Measurements from ENCODE around the gene C3. TPM values are rescaled to one million over a fixed set of nuclear protein-coding genes. Genes with fewer than 3 reads are reported as not detected.

C3 gene
- total RNA-seq, 1 experiment from 2014 or later = 5.0 TPM

DNA sequence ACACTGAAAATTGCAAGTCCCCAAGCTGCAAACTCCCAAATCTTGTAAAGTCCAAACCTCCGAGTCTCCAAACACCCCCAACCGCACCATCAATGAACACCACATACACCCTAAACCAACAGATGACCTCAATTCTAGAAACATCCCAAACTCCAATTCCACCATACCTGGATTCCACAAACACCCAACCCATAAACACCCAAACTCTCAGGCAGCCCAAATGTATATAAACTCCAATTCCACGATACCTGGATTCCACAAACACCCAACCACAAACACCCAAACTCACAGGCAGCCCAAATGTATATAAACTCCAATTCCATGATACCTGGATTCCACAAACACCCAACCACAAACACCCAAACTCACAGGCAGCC, 470 bp downstream of the C3 start:
- ATAC-seq = no peak
- CTCF ChIA-PET = no interaction called here
- H3K9me3 ChIP-seq (ENCODE audit: control insufficient read depth, insufficient read depth, low read depth, low read length) = no peaks in the 10 kb centered on the region
- TF ChIP-seq POLR2AphosphoS5 (IDR thresholded peaks at IDR 0.05; ENCODE audit: low read depth, low read length) = no peak
- no peak for TF ChIP-seq SIN3A (IDR thresholded peaks at IDR 0.05; ENCODE audit: borderline replicate concordance, insufficient read depth, low read depth, low read length)
- no peak for TF ChIP-seq TCF7L2 (IDR thresholded peaks at IDR 0.05; ENCODE audit: low read depth, low read length)
- TF ChIP-seq CTCF (IDR thresholded peaks at IDR 0.05) = no peak
- TF ChIP-seq, protein P1, sequence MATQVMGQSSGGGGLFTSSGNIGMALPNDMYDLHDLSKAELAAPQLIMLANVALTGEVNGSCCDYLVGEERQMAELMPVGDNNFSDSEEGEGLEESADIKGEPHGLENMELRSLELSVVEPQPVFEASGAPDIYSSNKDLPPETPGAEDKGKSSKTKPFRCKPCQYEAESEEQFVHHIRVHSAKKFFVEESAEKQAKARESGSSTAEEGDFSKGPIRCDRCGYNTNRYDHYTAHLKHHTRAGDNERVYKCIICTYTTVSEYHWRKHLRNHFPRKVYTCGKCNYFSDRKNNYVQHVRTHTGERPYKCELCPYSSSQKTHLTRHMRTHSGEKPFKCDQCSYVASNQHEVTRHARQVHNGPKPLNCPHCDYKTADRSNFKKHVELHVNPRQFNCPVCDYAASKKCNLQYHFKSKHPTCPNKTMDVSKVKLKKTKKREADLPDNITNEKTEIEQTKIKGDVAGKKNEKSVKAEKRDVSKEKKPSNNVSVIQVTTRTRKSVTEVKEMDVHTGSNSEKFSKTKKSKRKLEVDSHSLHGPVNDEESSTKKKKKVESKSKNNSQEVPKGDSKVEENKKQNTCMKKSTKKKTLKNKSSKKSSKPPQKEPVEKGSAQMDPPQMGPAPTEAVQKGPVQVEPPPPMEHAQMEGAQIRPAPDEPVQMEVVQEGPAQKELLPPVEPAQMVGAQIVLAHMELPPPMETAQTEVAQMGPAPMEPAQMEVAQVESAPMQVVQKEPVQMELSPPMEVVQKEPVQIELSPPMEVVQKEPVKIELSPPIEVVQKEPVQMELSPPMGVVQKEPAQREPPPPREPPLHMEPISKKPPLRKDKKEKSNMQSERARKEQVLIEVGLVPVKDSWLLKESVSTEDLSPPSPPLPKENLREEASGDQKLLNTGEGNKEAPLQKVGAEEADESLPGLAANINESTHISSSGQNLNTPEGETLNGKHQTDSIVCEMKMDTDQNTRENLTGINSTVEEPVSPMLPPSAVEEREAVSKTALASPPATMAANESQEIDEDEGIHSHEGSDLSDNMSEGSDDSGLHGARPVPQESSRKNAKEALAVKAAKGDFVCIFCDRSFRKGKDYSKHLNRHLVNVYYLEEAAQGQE (IDR thresholded peaks at IDR 0.05; ENCODE audit: insufficient read depth in 1 of 2, low read depth in 2 of 2, low read length in 1 of 2) = no peak
- no peaks in the 10 kb centered on the region for H3K27me3 ChIP-seq (ENCODE audit: control insufficient read depth, insufficient read depth, low read length)
- H3K27ac ChIP-seq (ENCODE audit: low read length) = no peak overlapping the region
- POLR2A ChIA-PET = no interaction called here
- intact Hi-C loops (cut with micrococcal nuclease; ENCODE audit: unreplicated experiment) = no loop called here
- H3K36me3 ChIP-seq (ENCODE audit: control insufficient read depth, insufficient read depth, low read length) = no peaks in the 10 kb centered on the region
- in situ Hi-C loops (cut with HindIII; ENCODE audit: low pct_unique_long_range_greater_than_20kb, low sequenced_read_pairs) = no loop called here
- H3K4me1 ChIP-seq (ENCODE audit: control insufficient read depth, insufficient read depth, low read length) = no peaks in the 10 kb centered on the region
- BruUV-seq (replicated peaks) = no TSS peak
- H3K4me3 ChIP-seq (ENCODE audit: low read depth in 2 of 2, low read length in 2 of 2) = no peak overlapping the region
- DNase-seq (ENCODE audit: low read depth, low spot score) = no peak

DNA sequence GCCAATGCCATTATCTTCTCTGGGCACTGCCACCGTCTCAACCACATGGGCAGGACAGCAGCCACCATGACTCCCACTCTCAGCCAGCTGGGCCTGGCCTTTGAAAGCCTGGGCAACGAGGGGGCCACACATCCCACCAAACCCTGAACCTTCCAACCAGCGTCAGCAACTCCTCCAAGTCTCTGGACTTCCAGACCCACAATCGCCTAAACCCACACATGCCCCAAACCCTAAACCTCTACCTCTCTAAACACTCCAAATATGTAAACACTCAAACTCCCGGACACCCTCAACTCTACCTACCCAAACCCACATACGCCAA, 949 bp downstream of the C3 start:
- no peak overlapping the region for H3K27ac ChIP-seq (ENCODE audit: low read length)
- DNase-seq (ENCODE audit: low read depth, low spot score) = no peak
- H3K4me3 ChIP-seq (ENCODE audit: low read depth in 2 of 2, low read length in 2 of 2) = no peak overlapping the region
- CTCF ChIA-PET = no interaction called here
- H3K27me3 ChIP-seq (ENCODE audit: control insufficient read depth, insufficient read depth, low read length) = no peaks in the 10 kb centered on the region
- ATAC-seq = no peak
- in situ Hi-C loops (cut with HindIII; ENCODE audit: low pct_unique_long_range_greater_than_20kb, low sequenced_read_pairs) = no loop called here
- intact Hi-C loops (cut with micrococcal nuclease; ENCODE audit: unreplicated experiment) = no loop called here
- no peaks in the 10 kb centered on the region for H3K4me1 ChIP-seq (ENCODE audit: control insufficient read depth, insufficient read depth, low read length)
- POLR2A ChIA-PET = no interaction called here
- H3K36me3 ChIP-seq (ENCODE audit: control insufficient read depth, insufficient read depth, low read length) = no peaks in the 10 kb centered on the region
- no TSS peak for BruUV-seq (replicated peaks)
- no peak for TF ChIP-seq POLR2AphosphoS5 (IDR thresholded peaks at IDR 0.05; ENCODE audit: low read depth, low read length)
- no peak for TF ChIP-seq CTCF (IDR thresholded peaks at IDR 0.05)
- TF ChIP-seq TCF7L2 (IDR thresholded peaks at IDR 0.05; ENCODE audit: low read depth, low read length) = no peak
- no peak for TF ChIP-seq SIN3A (IDR thresholded peaks at IDR 0.05; ENCODE audit: borderline replicate concordance, insufficient read depth, low read depth, low read length)
- TF ChIP-seq, protein P1 (IDR thresholded peaks at IDR 0.05; ENCODE audit: insufficient read depth in 1 of 2, low read depth in 2 of 2, low read length in 1 of 2) = no peak
- no peaks in the 10 kb centered on the region for H3K9me3 ChIP-seq (ENCODE audit: control insufficient read depth, insufficient read depth, low read depth, low read length)

Measured in Panc1 (cell line).